Dermis microvascular lymphatic vessel endothelial cell (primary cell): ENCODE measurements around the gene NAE1. TPM values are rescaled to one million over a fixed set of nuclear protein-coding genes. Genes with fewer than 3 reads are reported as not detected.

Source experiments
- DNase-seq, 2 donors: peaks; one replicate each; pipeline versions ENCODE4 v3.0.0 to v3.0.0-alpha.2; 2010; ENCODE audit warnings: low read depth in 2 of 2
- total RNA-seq: library from RNA; depleted of rRNA; stranded (reverse); fragments of >200 nt; gene quantifications from 2 replicates; pipeline ENCODE4 v1.2.1, GENCODE V29; 2014

The NAE1 gene
- total RNA-seq, 1 donor from 2014 or later: 44.3 TPM

DNA sequence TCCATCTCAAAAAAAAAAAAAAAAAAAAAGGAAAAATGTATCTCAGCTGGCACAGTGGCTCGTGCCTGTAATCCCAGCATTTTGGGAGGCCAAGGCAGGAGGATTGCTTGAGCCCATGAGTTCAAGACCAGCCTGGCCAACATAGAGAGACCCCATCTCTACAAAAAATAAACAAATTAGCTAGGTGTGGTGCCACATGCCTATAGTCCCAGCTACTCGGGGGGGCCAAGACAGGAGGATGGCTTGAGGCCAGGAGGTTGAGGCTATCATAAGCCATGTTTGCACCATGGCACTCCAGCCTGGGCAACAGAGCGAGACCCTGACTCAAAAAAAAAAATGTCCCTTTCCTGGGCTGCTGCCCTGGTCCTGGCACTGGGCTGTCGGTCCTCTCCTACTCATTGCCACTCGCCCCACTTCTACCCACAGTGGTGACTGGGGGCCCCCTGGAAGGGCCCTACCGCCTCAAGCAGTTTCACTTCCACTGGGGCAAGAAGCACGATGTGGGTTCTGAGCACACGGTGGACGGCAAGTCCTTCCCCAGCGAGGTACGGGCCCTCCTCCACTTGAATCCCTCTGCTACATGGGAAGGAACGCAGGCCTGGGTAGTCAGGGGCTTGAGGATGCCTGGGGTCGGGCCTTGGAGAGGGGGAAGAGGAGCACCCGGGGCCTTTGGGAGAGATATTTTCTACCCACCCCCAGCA, 19.5 kb upstream of the NAE1 start:
- DNase-seq: no peak

DNA sequence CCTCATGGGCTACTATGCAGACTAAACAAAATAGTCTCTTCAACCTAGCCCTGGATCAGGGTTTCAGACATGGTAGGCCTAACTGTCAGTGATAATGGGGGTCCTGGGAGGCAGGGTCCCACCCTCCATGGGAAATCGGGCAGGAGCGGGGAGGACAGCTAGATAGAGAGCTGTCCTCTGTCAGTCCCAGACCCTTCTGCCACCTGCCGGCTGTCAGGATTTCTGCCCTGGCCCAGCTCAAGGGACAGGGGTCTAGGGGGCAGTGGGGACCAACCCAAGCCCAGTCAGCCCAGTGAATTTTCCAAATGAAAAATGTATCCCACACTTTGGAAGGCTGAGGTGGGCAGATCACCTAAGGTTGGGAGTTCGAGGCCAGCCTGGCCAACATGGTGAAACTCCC, 18.8 kb upstream of the NAE1 start:
- DNase-seq: no peak

DNA sequence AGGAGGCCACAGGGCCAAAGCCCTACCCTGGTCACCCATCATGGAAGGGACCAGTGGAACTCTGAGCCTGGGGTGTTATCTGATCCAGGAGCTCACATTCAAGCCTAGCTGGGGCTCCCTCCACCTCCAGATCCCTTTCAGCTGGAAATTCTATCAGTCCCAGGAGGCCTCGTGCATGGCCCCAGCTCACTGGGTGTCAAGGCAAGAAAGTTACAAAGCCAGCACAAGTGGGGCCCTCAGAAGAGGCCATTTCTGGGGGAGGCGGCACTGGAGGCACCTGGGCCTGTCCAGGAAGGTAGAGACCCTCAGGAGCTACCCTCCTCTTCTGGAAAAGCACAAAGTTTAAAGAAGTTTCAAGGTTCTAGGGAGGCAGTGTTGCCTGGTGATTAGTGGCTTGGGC, 18.2 kb upstream of the NAE1 start:
- no peak for DNase-seq

DNA sequence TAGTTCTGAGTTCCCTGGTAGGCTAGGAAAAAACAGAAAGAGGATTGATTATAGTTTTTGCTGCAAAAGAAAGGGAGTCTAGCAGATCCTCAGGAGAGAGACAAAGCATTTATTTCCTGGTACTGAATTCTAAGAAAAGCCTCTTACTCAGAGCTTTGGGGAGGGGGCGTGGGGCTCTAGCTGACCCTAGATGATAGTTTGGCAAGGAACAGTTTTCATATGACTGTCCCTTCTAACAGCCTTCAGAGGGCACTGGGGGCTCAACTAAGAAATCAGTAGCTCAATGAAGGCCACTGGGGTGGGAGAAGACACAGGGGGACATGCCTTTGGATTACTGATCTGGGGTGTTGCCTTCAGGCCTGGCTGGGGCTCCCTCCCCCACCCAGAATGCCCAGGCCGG, 17.4 kb upstream of the NAE1 start:
- DNase-seq: no peak

DNA sequence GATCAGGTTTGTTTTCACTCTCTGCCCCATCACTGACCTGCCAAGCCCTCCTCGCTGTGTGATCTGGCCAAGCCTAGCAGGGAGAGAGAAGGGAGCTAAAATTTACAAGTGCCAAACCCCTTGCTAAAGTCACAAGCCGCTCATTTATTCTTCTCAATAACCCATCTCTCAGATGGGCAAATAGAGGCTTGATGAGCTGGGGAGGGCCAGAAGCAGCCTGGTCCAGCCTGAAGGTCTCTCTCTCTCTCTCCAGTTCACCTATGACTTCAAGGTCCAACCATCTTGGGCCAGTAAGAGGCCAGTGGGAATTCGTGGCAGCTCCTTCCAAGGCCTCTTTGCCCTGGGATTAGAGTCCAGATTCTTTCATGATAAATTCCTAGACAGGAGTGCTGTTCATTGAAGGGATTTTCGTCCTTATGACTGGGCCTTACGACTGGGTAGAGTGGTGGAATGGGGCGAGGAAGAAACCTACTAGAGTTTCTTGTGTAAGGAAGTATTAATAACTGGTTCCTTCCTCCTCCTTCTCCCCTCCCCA, 16.8 kb upstream of the NAE1 start:
- DNase-seq: no peak

DNA sequence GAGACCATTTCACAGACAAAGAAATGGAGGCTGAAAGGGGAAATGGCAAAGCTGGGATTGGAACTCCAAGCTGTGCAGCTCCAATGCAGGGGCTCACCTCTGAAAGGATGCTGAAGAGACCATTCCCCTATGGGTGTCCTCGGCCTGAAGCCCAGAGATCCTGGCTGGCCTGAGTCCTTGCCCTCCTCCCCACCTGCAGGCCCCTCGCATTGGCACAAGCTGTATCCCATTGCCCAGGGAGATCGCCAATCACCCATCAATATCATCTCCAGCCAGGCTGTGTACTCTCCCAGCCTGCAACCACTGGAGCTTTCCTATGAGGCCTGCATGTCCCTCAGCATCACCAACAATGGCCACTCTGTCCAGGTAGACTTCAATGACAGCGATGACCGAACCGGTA, 16.1 kb upstream of the NAE1 start:
- no peak for DNase-seq

DNA sequence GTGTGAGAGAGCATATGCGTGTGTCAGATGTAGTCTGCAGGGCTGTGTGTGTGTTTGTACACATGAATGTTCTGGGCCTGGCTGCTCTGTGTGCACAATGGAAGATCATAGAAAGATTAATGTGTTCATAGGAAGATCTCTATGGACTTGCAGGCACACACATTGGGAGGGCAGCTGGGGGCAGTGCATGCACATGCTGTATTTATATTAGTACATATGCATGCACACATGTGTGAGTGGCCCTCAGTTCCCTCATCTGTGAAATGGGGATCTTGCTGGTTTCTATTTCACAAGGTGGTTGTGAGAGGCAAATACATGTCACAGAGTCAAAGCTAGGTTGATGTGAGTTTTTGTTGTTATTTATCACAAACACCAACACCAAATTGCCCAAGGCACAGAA, 15.5 kb upstream of the NAE1 start:
- DNase-seq: no peak

DNA sequence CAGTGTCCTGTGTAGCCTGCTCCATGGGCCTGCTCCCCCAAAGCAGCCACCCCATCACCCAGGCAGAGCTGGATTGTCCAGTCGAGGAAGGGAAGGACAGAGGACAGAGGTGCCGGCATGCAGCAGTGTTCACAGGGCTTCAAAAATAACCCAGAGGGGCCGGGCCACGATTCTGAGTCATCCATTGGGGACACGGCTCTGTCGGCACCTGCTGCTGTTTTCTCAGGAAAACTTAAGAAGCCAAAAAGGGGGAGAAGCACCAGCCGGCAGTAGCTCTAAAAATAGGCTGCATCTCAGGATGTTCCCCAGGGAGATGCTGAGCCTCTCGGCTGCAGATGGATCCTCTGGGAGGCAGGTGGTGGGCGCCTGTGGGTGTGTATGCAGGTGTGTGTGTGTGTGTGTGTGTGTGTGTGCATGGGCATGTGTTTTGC, 15.0 kb upstream of the NAE1 start:
- no peak for DNase-seq

DNA sequence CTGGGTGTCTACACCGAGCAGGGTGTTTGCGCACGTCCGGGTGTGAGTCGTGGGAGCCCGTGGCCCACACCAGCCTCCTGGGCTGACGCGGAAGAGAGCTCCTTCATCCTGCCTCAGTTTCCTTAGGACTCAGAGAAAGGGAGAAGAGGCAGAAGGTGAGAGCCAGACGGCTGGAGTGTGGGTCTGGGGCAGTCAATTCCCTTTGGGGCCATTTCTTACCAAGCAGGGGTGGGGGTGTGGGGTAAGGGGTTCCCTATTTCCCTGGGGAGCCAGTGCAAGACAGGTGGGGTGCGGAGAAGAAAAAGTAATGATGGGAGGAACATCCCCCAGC, 14.3 kb upstream of the NAE1 start:
- no peak for DNase-seq

DNA sequence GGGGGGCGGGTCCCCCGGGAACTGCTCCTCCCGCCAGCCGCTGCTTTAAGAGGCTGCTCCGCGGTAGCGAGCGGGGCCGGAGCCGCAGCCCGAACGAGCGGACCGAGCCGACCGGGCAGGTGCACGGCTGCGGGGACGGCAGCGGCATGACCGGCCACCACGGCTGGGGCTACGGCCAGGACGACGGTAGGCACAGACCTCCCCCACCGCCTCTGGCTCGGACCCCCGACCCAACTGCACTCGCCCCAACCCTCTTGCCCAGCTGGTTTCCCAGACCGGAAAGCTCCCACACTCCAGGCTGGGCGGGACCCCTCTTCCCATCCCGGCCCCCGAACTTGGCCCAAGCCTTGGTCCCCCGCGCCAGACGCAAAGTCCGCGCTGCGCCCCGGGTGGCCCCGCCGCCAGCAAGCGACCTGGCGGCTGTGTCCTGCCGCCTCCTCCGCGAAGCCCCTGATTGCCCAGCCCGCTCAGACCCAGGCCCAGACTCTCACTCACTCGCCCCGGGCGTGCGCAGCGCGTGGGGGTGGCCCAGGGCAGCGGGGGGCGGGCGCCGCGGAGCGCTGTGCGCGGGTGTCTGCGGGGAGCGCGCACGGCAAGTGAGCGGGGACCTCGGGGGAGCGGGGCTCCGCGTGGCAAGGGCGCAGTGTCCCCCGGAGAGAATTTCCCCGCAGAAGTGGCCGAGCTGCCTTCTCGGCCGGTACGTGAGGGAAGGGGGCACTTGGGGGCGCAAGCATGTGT, 13.7 kb upstream of the NAE1 start, which contains the start of gene CA7:
Gene CA7 (plus strand): TSS at position 73 of the 738 bp plus-strand sequence. CDS start 74 bp downstream, at position 147.
- no peak for DNase-seq

DNA sequence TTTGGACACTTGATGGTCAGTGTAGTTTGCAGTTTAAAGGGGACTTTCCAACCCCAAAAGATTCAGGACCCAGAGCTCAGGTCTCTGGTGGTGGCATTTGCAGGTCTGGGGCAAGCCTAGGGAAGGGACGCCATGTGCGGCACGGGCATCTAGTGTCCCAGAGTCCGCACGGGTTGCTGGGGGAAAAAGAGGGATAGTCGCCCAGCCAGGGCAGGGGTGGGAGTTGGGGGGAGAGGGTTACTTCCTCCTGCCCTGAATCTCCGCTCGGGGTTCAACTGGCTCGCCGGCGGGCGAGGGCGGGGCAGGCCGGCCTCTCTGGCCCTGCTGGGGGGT, 13.2 kb upstream of the NAE1 start:
- DNase-seq: no peak

DNA sequence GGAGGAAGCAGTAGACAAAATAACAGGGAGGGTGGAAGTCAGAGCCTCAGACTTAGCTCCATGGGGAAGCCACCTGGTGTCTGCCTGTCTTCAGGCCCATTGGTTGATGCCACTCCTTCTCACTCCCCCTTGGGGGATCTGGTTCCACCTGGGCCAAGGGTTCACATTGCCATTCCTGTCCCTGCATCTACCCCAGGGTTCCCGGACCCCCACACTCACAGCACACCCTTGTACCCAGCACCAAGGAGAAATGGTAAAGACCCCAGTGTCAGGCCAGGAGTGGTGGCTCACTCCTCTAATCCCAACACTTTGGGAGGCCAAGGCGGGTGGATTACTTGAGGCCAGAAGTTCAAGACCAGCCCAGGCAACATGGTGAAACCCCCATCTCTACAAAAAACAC, 12.4 kb upstream of the NAE1 start:
- no peak for DNase-seq

DNA sequence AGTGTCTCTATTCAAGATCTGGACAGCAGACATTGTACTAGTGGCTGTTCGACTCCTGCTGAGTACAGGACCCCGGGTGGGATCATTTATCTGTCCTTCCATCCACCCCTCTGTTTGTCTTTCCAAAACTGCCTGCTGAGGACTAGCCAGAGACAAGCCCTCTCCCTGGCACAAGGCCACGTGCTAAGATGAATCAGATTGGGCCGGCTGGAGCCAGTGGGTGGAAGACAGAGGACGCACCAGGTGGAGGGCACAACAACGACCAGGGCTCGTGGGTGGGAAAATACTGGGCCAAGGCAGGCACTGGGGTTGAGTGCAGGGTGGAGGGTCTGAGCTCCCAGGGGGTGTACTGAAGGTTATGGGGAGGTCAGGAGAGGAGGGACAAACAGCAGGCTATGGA, 12.0 kb upstream of the NAE1 start:
- no peak for DNase-seq

DNA sequence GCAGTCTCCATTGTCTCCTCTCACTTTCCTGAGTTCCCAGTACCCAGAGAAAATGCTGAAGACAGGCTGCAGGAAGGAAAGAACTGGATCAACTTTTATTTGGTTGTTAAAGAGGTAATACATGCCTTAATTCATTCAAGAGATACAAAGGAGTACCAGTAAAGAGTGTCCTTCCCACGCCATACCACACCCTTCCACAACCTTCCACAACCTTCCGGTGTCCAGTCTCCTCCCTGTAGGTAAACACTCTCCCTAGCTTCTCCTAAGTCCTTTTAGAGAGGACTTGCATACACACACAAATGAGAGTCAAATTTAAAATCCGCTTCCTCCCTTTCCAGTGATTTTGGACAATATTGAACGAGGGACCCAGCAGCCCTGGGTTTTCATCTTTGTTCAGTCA, 10.6 kb upstream of the NAE1 start:
- no peak for DNase-seq

DNA sequence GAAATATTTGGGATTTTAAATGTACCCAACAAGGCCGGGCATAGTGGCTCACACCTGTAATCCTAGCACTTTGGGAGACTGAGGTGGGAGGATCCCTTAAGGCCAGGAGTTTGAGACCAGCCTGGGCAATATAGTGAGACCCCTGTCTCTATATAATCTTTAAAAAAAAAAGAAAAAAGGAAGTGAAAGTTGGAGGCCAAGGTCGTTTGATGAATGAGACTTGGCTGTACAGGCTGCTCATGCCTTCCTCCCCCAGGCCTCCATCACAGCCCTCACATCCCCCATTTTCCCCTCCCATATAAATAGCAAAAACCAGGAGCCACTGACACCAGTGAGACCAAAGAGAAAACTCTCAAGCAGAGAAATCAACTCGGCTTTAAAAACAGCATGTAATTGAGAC, 10.1 kb upstream of the NAE1 start:
- DNase-seq: no peak

DNA sequence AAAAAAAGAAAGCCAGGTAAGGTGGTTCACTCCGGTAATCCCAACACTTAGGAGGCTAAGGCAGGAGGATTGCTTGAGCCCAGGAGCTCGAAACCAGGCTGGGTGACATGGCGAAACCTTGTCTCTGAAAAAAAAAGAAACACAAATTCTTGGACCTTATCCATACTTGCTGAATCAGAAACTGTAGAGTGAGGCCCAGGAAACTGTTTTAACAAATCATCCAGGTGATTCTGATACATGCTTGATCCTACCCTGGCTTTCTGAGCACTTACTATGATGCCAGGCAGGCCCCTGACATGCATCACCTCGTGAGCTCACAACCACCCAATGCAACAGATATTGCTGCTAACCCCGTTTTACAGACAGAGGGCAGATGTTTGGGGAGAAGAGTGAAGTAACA, 4.0 kb upstream of the NAE1 start:
- DNase-seq: no peak

DNA sequence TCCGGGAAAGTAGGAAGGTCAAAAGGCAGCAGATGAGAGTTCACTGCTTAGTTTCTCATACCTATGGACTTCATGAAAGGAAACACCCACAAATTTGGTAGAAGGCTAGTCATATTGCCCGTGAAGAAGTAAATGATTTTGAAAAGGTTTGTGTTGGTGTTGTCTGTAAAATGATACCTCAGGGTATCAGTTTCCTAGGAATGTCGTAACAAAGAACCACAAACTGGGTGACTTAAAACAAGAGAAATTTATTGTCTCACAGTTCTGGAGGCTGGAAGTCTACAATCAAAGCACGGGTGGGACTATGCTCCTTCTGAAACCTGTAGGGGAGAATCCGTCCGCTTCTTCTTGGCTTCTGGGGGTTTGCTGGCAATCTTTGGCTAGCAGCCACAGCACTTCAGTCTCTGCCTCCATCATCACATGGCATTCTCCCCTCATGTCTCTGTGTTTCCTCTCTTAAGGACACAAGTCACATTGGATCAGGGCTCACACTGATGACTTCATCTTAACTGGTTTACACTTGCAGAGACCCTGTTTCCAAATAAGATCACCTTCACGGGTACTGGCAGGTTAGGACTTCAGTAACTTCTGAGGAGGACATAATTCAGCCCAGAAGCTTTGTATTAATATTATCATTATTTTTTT, 2.0 kb upstream of the NAE1 start:
- DNase-seq: no peak

DNA sequence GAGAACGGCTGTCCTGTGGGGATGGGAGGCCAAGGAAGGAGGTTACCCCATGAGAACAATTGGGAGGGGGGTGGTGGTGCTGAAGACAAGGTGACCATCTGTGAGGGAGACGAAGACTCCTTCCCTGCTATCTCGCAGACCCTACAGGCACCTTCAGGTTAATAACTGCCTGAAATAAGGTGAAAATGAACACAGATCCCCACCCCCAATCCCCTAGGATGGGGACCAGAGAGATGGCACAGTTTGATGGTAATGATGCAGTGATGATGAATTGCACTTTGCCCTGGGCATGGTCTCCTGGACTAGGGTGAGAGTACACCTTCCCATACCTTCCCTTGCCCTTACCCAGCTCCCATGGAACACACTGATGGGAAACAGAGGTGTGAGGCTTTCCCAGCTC, 1.4 kb upstream of the NAE1 start:
- DNase-seq: no peak

DNA sequence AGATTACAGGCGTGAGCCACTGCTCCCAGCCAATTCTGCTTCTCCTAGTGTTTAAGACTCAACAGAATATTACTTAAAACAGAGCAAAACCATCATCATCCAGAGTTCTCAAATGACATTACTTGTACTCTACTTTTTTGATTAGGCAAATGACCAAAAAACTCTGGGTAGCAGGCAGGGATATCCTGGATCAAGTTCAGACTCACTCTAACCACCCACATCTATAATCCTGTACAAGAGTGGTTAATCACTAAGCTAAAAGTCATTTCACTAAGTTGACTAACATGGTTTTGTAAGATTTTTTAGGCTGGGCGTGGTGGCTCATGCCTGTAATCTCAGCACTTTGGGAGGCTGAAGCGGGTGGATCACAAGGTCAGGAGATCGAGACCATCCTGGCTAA, 6.8 kb downstream of the NAE1 start:
- no peak for DNase-seq

DNA sequence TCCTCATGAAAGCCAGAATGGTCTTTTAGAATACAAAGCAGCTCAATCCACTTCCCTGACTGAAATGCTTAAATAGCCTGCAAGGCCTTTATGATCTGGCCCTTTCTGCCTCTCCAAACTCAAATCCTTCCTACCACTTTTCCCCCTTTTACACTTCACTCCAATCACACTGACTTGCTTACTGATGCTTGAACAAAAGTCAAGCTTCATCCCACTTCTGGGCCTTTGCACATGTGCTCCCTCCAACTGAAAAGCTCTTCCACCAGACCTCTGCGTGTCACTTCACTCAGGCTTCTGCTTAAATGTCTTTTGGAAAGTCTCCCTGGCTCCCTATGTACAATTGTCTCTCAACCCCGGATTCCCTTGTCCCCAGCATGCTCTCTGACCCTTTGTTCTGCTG, 16.0 kb downstream of the NAE1 start:
- DNase-seq: no peak

DNA sequence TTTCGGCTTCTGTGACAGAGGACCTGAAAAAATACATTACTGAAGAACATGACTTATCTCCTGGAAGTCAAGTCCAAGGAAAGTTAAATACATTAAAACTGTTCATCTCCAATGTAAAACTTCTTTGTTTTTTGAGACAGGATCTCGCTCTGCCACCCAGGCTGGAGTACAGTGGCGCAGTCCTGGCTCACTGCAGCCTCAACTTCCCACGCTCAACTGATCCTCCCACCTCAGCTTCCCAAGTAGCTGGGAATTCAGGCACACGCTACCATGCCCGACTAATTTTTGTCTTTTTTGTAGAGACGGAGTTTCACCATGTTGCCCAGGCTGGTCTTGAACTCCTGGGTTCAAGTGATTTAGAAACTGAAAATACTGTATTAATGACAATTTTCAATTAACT, 19.7 kb downstream of the NAE1 start:
- no peak for DNase-seq

DNA sequence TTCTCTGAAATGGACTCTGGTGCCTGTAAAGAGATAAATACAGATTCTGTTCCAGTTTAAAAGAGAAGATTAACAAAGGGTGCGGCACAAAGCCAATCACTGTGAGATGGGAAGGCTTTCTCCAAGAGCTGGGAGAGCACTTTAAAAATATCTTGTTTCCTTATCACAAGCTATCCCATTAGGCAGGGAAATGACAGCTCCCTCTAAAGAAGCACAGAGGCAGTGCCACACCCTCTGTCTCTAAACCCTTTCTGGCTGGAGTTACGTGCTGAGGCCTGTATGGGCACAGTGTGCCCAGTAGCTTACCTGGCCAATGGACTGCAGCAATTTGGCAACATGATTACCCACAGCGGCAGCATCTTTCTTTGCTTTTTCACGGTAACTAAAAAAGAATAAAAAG, 20.4 kb downstream of the NAE1 start:
- DNase-seq: no peak

DNA sequence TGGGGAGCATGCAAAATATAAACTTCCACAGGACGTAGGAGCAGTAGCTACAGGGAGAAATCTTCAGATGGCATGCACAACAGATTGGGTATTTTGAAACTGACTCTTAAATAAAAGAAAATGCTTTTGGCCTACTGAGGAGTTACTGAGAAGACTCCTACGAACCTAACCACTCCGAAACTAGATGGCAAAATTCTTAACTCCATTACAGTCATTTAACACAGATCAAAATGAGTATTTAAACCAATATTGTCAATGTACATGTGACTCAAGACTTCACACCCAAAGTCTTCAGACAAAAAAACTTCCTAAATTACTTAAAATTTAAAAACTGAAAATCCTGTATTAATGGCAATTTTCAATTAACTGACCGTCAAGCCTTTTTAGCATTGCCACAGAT, 21.0 kb downstream of the NAE1 start:
- no peak for DNase-seq
